GM12878 (cell line): ENCODE results near the gene CAMK2A.

Experiments used
- CEBPB ChIP-seq, 2 experiments: fragments of 150-350 bp in 1 of 2; IDR thresholded peaks; 2 replicates each; pipeline ENCODE4 v1.6.1; 2012 to 2014; ENCODE audit warnings: low read depth in 2 of 2, low read length in 2 of 2, borderline replicate concordance in 1 of 2, inconsistent platforms in 1 of 2
- NFXL1 ChIP-seq: fragments of 450-650 bp; IDR thresholded peaks from 2 replicates; pipeline ENCODE4 v1.6.1; 2017; ENCODE audit warnings: antibody characterized with exemption, mild to moderate bottlenecking, borderline replicate concordance
- POLR2AphosphoS5 ChIP-seq: IDR thresholded peaks from 2 replicates; pipeline ENCODE4 v1.6.1; 2011; ENCODE audit warnings: mild to moderate bottlenecking, low read length, inconsistent platforms

- TF ChIP-seq CEBPB (IDR thresholded peaks at IDR 0.05; ENCODE audit: borderline replicate concordance in 1 of 2, low read depth in 2 of 2, low read length in 2 of 2): no peak
- TF ChIP-seq NFXL1: no peak
- no peak for TF ChIP-seq POLR2AphosphoS5
Observed at GRCh38 chr5:150312518-150312917, 22.9 kb upstream of the CAMK2A start.
